HepG2 (cell line): Measurements from ENCODE around the gene MAP3K21. TPM values are rescaled to one million over a fixed set of nuclear protein-coding genes. Genes with fewer than 3 reads are reported as not detected.

ENCODE experiments used
- ATAC-seq: fragments of 200-7000 bp; cut with Tn5 transposase; 3 replicates; pipeline ENCODE4 v1.9.1; 2020; ENCODE audit warnings: mild to moderate bottlenecking, moderate library complexity
- BruUV-seq: library from RNA; stranded (reverse); fragments of 400-500 nt; replicated peaks from 2 replicates; lab custom pipeline; 2021; lab: Mats Ljungman, UMichigan
- CTCF ChIA-PET: fragments of 300-600 bp; formaldehyde crosslinking; extraction: SDS; loops from one replicate; lab custom pipeline; 2021; ENCODE audit warnings: low total read pairs, inconsistent platforms, low intra/inter-chr PET ratio; lab: Yijun Ruan, JAX
- POLR2A ChIA-PET: fragments of 350-600 bp; sonication (Branson Sonifier 250); formaldehyde crosslinking; loops from one replicate; lab custom pipeline; 2020; ENCODE audit warnings: antibody characterized with exemption, inconsistent platforms; lab: Yijun Ruan, JAX
- DNase-seq: peaks from one replicate; pipeline ENCODE4 v3.0.0-alpha.2; 2015; ENCODE audit warnings: low spot score
- FAIRE-seq: peaks from 3 replicates; lab custom pipeline; 2011; peaks lifted over from hg19 to GRCh38; lab: Jason Lieb, UNC
- H2AFZ ChIP-seq: one replicate; pipeline ENCODE4 v1.6.1; 2011; ENCODE audit warnings: low read length, inconsistent platforms
- H3K27ac ChIP-seq: fragments of 300-600 bp; 3 replicates; pipeline ENCODE4 v1.8.0; 2011; ENCODE audit warnings: mixed run types, mild to moderate bottlenecking, mixed read lengths, low read length, inconsistent platforms; ENCODE audit not compliant: insufficient read depth; ENCODE audit errors: extremely low read length
- H3K27me3 ChIP-seq, 2 experiments: fragments of 200-600 bp in 1 of 2; 2 replicates in 1 of 2; 3 replicates in 1 of 2; pipeline versions ENCODE4 v1.6.0 to v1.8.0; 2011; ENCODE audit warnings: low read length in 2 of 2, mild to moderate bottlenecking in 2 of 2, moderate library complexity in 2 of 2, inconsistent platforms in 1 of 2; ENCODE audit not compliant: insufficient read depth in 2 of 2, control insufficient read depth in 1 of 2
- H3K36me3 ChIP-seq, 2 experiments: fragments of 200-600 bp in 1 of 2; replicated peaks in 1 of 2; 2 replicates in 1 of 2; 3 replicates in 1 of 2; pipeline versions ENCODE4 v1.5.1 to v1.8.0; 2011; ENCODE audit warnings: low read length in 2 of 2, inconsistent platforms in 1 of 2; ENCODE audit not compliant: insufficient read depth in 2 of 2, control insufficient read depth in 1 of 2
- H3K4me1 ChIP-seq: 2 replicates; pipeline ENCODE4 v1.5.1; 2012; ENCODE audit warnings: low read length, inconsistent platforms; ENCODE audit not compliant: insufficient read depth
- H3K4me2 ChIP-seq: 2 replicates; pipeline ENCODE4 v1.6.0; 2011; ENCODE audit warnings: low read depth, low read length, inconsistent platforms
- H3K4me3 ChIP-seq, 3 experiments: fragments of 200-600 bp in 1 of 3; sonication (generic), shearing (Covaris generic) in 1 of 3; replicated peaks in 1 of 3; 2 replicates each; pipeline ENCODE4 v1.5.1; 2011 to 2016; ENCODE audit warnings: low read length in 3 of 3, inconsistent platforms in 2 of 3, low read depth in 2 of 3, mild to moderate bottlenecking in 2 of 3, control low read depth in 1 of 3, mixed read lengths in 1 of 3; ENCODE audit not compliant: insufficient read depth in 1 of 3
- H3K79me2 ChIP-seq: one replicate; pipeline ENCODE4 v1.6.1; 2011; ENCODE audit warnings: low read length, inconsistent platforms; ENCODE audit not compliant: insufficient read depth
- H3K9ac ChIP-seq: 2 replicates; pipeline ENCODE4 v1.6.0; 2011; ENCODE audit warnings: mild to moderate bottlenecking, low read depth, low read length, inconsistent platforms; ENCODE audit not compliant: insufficient read depth
- H3K9me3 ChIP-seq: 2 replicates; pipeline ENCODE4 v1.5.1; 2012; ENCODE audit warnings: mild to moderate bottlenecking, low read length
- H4K20me1 ChIP-seq: 2 replicates; pipeline ENCODE4 v1.6.0; 2011; ENCODE audit warnings: inconsistent platforms, mild to moderate bottlenecking, low read length, moderate library complexity; ENCODE audit not compliant: insufficient read depth
- EED ChIP-seq: sonication (generic); formaldehyde crosslinking; IDR thresholded peaks from 2 replicates; pipeline ENCODE4 v1.5.0; 2020; ENCODE audit warnings: mild to moderate bottlenecking, missing genetic modification reagents
- GATA4 ChIP-seq: sonication (generic); IDR thresholded peaks from 2 replicates; pipeline ENCODE4 v1.6.1; 2016; ENCODE audit warnings: antibody characterized with exemption, low read depth, borderline replicate concordance
- GATAD1 ChIP-seq: IDR thresholded peaks from 2 replicates; pipeline ENCODE4 v1.6.1; 2016; ENCODE audit warnings: missing genetic modification reagents, missing compliant biosample characterization
- IKZF5 ChIP-seq: IDR thresholded peaks from 2 replicates; pipeline ENCODE4 v1.6.1; 2018; ENCODE audit warnings: missing genetic modification reagents, mild to moderate bottlenecking, missing compliant biosample characterization
- KDM1A ChIP-seq: IDR thresholded peaks from 2 replicates; pipeline ENCODE4 v1.6.1; 2016; ENCODE audit warnings: missing compliant biosample characterization
- MED1 ChIP-seq: sonication (generic); formaldehyde crosslinking; IDR thresholded peaks from 2 replicates; pipeline ENCODE4 v1.4.0; 2020; ENCODE audit warnings: missing genetic modification reagents
- NR2F2 ChIP-seq: IDR thresholded peaks from 2 replicates; pipeline ENCODE4 v1.6.1; 2012; ENCODE audit warnings: low read depth, inconsistent platforms, borderline replicate concordance
- PAX8 ChIP-seq: sonication (generic); formaldehyde crosslinking; IDR thresholded peaks from 2 replicates; pipeline ENCODE4 v1.8.0; 2022; ENCODE audit warnings: mild to moderate bottlenecking, missing genetic modification reagents, borderline replicate concordance
- PRPF4 ChIP-seq: fragments of 200-400 bp; formaldehyde crosslinking; IDR thresholded peaks from 2 replicates; pipeline ENCODE4 v1.6.1; 2016; ENCODE audit warnings: low read length, low read depth; ENCODE audit not compliant: poor library complexity, severe bottlenecking
- RAD21 ChIP-seq: fragments of 450-650 bp; formaldehyde crosslinking; IDR thresholded peaks from 2 replicates; pipeline ENCODE4 v1.5.0; 2020; ENCODE audit warnings: mild to moderate bottlenecking
- SAP130 ChIP-seq: IDR thresholded peaks from 2 replicates; pipeline ENCODE4 v1.6.1; 2016; ENCODE audit warnings: low read depth
- ZNF205 ChIP-seq: IDR thresholded peaks from 2 replicates; pipeline ENCODE4 v1.6.1; 2018; ENCODE audit warnings: missing biosample characterization, missing genetic modification reagents
- ZNF292 ChIP-seq: sonication (generic); formaldehyde crosslinking; IDR thresholded peaks from 2 replicates; pipeline ENCODE4 v1.8.1; 2022; ENCODE audit warnings: mild to moderate bottlenecking, low read depth, missing genetic modification reagents, borderline replicate concordance
- ZNF446 ChIP-seq: sonication (generic); formaldehyde crosslinking; IDR thresholded peaks from 2 replicates; pipeline ENCODE4 v1.5.0; 2020; ENCODE audit warnings: mild to moderate bottlenecking, missing genetic modification reagents
- WGBS: methylation state at CpG from one replicate; pipeline ENCODE4 v1.1.6; 2017; ENCODE audit warnings: low lambda C conversion rate; 5-methylcytosine and 5-hydroxymethylcytosine counted together
- in situ Hi-C: cut with HindIII; loops from 2 replicates; pipeline ENCODE4 v1.10.0; 2017; ENCODE audit warnings: low pct_unique_long_range_greater_than_20kb; ENCODE audit not compliant: extremely low pct_ligation_motif_present
- intact Hi-C: fragments of 100-400 bp; cut with micrococcal nuclease; formaldehyde crosslinking; loops from one replicate; pipeline ENCODE4 v1.10.0; 2022; ENCODE audit not compliant: unreplicated experiment
- polyA plus RNA-seq, 8 experiments: library from polyadenylated mRNA; depleted of rRNA in 3 of 8; stranded (reverse) in 7 of 8; unstranded in 1 of 8; fragments of >200 nt; fragmentation: Illumina TruSeq in 4 of 8; extraction: Trizol in 4 of 8; gene quantifications; 2 replicates each; pipeline versions ENCODE4 v1.2.1 to v1.2.3, GENCODE V29; 2011 to 2016; ENCODE audit warnings: low read depth in 4 of 8, missing spikeins in 1 of 8, mixed read lengths in 1 of 8; ENCODE audit not compliant: insufficient read depth in 1 of 8
- total RNA-seq, 5 experiments: library from RNA; depleted of rRNA; stranded (reverse); fragments of >200 nt; fragmentation: Illumina TruSeq; extraction: Trizol; gene quantifications; 2 replicates each; pipeline ENCODE4 v1.2.3, GENCODE V29; 2016; ENCODE audit warnings: low read depth in 1 of 5
- TF ChIP-seq, protein P1 (sequence below): sonication (generic); formaldehyde crosslinking; IDR thresholded peaks from 2 replicates; pipeline ENCODE4 v1.8.0; 2022; ENCODE audit warnings: mild to moderate bottlenecking, missing genetic modification reagents, moderate library complexity
- TF ChIP-seq, protein P2 (sequence below): sonication (generic); formaldehyde crosslinking; IDR thresholded peaks from 2 replicates; pipeline ENCODE4 v1.8.1; 2022; ENCODE audit warnings: low read depth, mild to moderate bottlenecking, missing genetic modification reagents

Gene MAP3K21
- total and polyA plus RNA-seq, 2 of the 13 experiments (the other 11 are each of a cell fraction or from before 2014, with no cell fraction given), result not detected

- intact Hi-C loops, result no loop called here
- TF ChIP-seq, protein P1, sequence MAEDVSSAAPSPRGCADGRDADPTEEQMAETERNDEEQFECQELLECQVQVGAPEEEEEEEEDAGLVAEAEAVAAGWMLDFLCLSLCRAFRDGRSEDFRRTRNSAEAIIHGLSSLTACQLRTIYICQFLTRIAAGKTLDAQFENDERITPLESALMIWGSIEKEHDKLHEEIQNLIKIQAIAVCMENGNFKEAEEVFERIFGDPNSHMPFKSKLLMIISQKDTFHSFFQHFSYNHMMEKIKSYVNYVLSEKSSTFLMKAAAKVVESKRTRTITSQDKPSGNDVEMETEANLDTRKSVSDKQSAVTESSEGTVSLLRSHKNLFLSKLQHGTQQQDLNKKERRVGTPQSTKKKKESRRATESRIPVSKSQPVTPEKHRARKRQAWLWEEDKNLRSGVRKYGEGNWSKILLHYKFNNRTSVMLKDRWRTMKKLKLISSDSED (CRISPR knock-in tag), result no peak
- no peak for TF ChIP-seq GATA4
- TF ChIP-seq KDM1A (CRISPR knock-in tag), result no peak
- TF ChIP-seq PAX8 (CRISPR knock-in tag), result no peak
Measured at GRCh38 chr1:233340966-233341516, 13.5 kb downstream of the MAP3K21 start.

DNA sequence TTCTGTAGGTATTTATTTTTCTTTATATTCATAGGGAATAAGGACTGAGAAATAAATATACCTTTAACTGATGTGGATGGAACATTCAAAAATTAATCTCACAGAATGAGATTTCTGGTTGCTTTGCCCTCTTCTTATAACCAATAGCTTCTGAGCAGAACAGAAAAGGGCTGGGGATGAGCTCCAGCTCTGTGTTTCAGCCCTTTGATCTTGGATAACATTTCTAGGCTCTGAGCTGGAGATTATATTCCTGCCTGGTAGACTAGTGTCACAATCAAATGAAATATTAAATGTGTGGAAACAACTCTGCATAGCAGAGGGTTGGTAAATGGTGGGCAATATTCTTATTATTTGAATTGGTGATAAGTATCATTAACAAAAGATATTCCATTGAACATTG lies 14.6 kb downstream of the MAP3K21 start:
- H3K4me1 ChIP-seq, result no peaks in the 10 kb centered on the region
- ChIA-PET POLR2A (no interaction called here), CTCF (no interaction called here)
- no peak overlapping the region for H3K4me2 ChIP-seq
- no TSS peak for BruUV-seq
- no peaks in the 10 kb centered on the region for H3K79me2 ChIP-seq
- TF ChIP-seq IKZF5 (no peak), ZNF205 (no peak), RAD21 (no peak), GATAD1 (CRISPR knock-in tag) (no peak), ZNF292 (CRISPR knock-in tag) (no peak), EED (CRISPR knock-in tag) (no peak), PRPF4 (no peak), NR2F2 (no peak), SAP130 (CRISPR knock-in tag) (no peak), ZNF446 (CRISPR knock-in tag) (no peak), MED1 (CRISPR knock-in tag) (no peak)
- TF ChIP-seq, protein P2, sequence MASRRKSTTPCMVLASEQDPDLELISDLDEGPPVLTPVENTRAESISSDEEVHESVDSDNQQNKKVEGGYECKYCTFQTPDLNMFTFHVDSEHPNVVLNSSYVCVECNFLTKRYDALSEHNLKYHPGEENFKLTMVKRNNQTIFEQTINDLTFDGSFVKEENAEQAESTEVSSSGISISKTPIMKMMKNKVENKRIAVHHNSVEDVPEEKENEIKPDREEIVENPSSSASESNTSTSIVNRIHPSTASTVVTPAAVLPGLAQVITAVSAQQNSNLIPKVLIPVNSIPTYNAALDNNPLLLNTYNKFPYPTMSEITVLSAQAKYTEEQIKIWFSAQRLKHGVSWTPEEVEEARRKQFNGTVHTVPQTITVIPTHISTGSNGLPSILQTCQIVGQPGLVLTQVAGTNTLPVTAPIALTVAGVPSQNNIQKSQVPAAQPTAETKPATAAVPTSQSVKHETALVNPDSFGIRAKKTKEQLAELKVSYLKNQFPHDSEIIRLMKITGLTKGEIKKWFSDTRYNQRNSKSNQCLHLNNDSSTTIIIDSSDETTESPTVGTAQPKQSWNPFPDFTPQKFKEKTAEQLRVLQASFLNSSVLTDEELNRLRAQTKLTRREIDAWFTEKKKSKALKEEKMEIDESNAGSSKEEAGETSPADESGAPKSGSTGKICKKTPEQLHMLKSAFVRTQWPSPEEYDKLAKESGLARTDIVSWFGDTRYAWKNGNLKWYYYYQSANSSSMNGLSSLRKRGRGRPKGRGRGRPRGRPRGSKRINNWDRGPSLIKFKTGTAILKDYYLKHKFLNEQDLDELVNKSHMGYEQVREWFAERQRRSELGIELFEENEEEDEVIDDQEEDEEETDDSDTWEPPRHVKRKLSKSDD (CRISPR knock-in tag), result no peak
- no peaks in the 10 kb centered on the region for H3K36me3 ChIP-seq
- ATAC-seq (no peak), DNase-seq (no peak), FAIRE-seq (no peak)
- no peaks in the 10 kb centered on the region for H3K9me3 ChIP-seq
- no peaks in the 10 kb centered on the region for H4K20me1 ChIP-seq
- H3K9ac ChIP-seq, result no peak overlapping the region
- H3K27me3 ChIP-seq, result no peaks in the 10 kb centered on the region
- intact Hi-C loops (no loop called here), in situ Hi-C loops (no loop called here)
- no peak overlapping the region for H2AFZ ChIP-seq
- H3K4me3 ChIP-seq, result no peak overlapping the region
- no peak overlapping the region for H3K27ac ChIP-seq

More at GRCh38 chr1:233340966-233341516, 13.5 kb downstream of the MAP3K21 start:
- no peaks in the 10 kb centered on the region for H3K9me3 ChIP-seq
- in situ Hi-C loops, result no loop called here
- H2AFZ ChIP-seq, result no peak overlapping the region
- no peak for DNase-seq
- no TSS peak for BruUV-seq
- no peaks in the 10 kb centered on the region for H3K36me3 ChIP-seq
- no peak overlapping the region for H3K4me2 ChIP-seq
- no peak for FAIRE-seq
- WGBS, result 28% methylated on average over 4 of the region's 4 CpGs
- H3K79me2 ChIP-seq, result no peaks in the 10 kb centered on the region
- no peak overlapping the region for H3K27ac ChIP-seq
- POLR2A ChIA-PET, result no interaction called here
- no peaks in the 10 kb centered on the region for H4K20me1 ChIP-seq
- CTCF ChIA-PET, result no interaction called here
- H3K27me3 ChIP-seq, result no peaks in the 10 kb centered on the region
- H3K4me1 ChIP-seq, result no peaks in the 10 kb centered on the region
- no peak overlapping the region for H3K9ac ChIP-seq
- ATAC-seq, result no peak
- H3K4me3 ChIP-seq, result no peak overlapping the region
